ENCODE results near the gene PRSS27.

PRSS27 gene

GRCh38 chr16:2720064-2720457 is at the start of gene PRSS27:
Gene PRSS27, minus strand, starts transcription at chr16:2720224. Its CDS starts 64 bp downstream, at chr16:2720160.
- no peak for DNase-seq (ENCODE audit: low spot score)

GRCh38 chr16:2769675-2770056 is 49.6 kb upstream of the PRSS27 start:
- no peak for DNase-seq (ENCODE audit: low spot score)

GRCh38 chr16:2769100-2769529 is 49.1 kb upstream of the PRSS27 start:
- no peak for DNase-seq (ENCODE audit: low spot score)

GRCh38 chr16:2768403-2769089 is 48.5 kb upstream of the PRSS27 start:
- no peak for DNase-seq (ENCODE audit: low spot score)

GRCh38 chr16:2767891-2768290 is 47.9 kb upstream of the PRSS27 start:
- peak; percentile 46 for DNase-seq (ENCODE audit: low spot score)

GRCh38 chr16:2767140-2767731 is 47.2 kb upstream of the PRSS27 start:
- DNase-seq (ENCODE audit: low spot score), result no peak

GRCh38 chr16:2766430-2767139 is 46.6 kb upstream of the PRSS27 start:
- DNase-seq (ENCODE audit: low spot score), result no peak

GRCh38 chr16:2765462-2766404 is 45.7 kb upstream of the PRSS27 start:
- DNase-seq (ENCODE audit: low spot score), result no peak

GRCh38 chr16:2764718-2765117 is 44.7 kb upstream of the PRSS27 start:
- no peak for DNase-seq (ENCODE audit: low spot score)

GRCh38 chr16:2763173-2763572 is 43.1 kb upstream of the PRSS27 start:
- DNase-seq (ENCODE audit: low spot score), result no peak

- DNase-seq (ENCODE audit: low spot score), result no peak
These were observed 42.7 kb upstream of the PRSS27 start for GRCh38 chr16:2762711-2763110.

GRCh38 chr16:2761886-2762583 is 42.0 kb upstream of the PRSS27 start:
- no peak for DNase-seq (ENCODE audit: low spot score)

GRCh38 chr16:2761472-2761871 is 41.4 kb upstream of the PRSS27 start:
- DNase-seq (ENCODE audit: low spot score), result no peak

- no peak for DNase-seq (ENCODE audit: low spot score)
These were observed 37.3 kb upstream of the PRSS27 start for GRCh38 chr16:2757344-2757743.

- no peak for DNase-seq (ENCODE audit: low spot score)
These were observed 36.4 kb upstream of the PRSS27 start for GRCh38 chr16:2756288-2757015.

GRCh38 chr16:2755158-2755557 is 35.1 kb upstream of the PRSS27 start:
- DNase-seq (ENCODE audit: low spot score), result no peak

GRCh38 chr16:2753733-2754020 is 33.7 kb upstream of the PRSS27 start:
- peak; percentile 52 for DNase-seq (ENCODE audit: low spot score)

- peak; percentile 91 for DNase-seq (ENCODE audit: low spot score)
These were observed 33.1 kb upstream of the PRSS27 start for GRCh38 chr16:2752850-2753732.

GRCh38 chr16:2752035-2752849 is 32.2 kb upstream of the PRSS27 start, which contains the start of gene SRRM2:
Gene SRRM2, plus strand, starts transcription at chr16:2752638. Its CDS starts 3,727 bp downstream, at chr16:2756365.
- DNase-seq (ENCODE audit: low spot score), result peak; percentile 95
